Peyer's patch (tissue), 4 donors: ENCODE data around the gene TNN.

Experiments used
- CTCF ChIP-seq, 6 experiments: fragments of 450-650 bp in 4 of 6; fragments of 200-600 bp in 2 of 6; sonication (generic) in 1 of 6; IDR thresholded peaks; one replicate each; pipeline ENCODE4 v1.5.1; 2017 to 2019; ENCODE audit warnings: antibody characterized with exemption in 6 of 6, mild to moderate bottlenecking in 3 of 6, moderate library complexity in 1 of 6
- POLR2A ChIP-seq, 2 donors: fragments of 450-650 bp; IDR thresholded peaks; one replicate each; pipeline ENCODE4 v1.5.1; 2017; ENCODE audit warnings: antibody characterized with exemption in 2 of 2, mild to moderate bottlenecking in 2 of 2, moderate library complexity in 2 of 2

DNA sequence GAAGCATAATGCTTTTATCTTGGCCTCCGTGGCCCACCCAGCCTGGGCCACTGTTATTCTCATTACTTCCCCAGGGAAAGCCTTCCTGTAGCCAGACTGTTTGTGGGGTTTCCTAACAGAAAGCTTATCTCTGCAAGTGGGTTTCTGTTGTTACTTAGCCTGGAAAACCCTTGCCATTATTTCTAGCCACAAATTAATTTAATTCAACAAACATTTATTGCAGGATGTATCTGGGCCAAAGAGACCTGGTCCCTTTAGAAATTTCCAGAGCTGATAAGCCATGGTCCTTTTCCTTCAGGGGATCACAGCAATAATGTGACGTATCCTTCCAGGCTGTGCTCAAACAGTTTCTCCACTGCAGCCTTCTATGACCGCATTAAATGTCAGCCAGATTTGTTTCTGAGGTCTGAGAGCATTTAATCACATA, 20.9 kb downstream of the TNN start:
- TF ChIP-seq CTCF (IDR thresholded peaks at IDR 0.05) (no peak), POLR2A (IDR thresholded peaks at IDR 0.05) (no peak)
